GM23248 (cell line): ENCODE results near the gene ANKS1B.

Source experiments
- EZH2 ChIP-seq: fragments of 200-600 bp; sonication (generic); IDR thresholded peaks from 2 replicates; pipeline ENCODE4 v1.6.1; 2018; ENCODE audit warnings: antibody characterized with exemption, mild to moderate bottlenecking; ENCODE audit not compliant: insufficient read depth, poor library complexity, severe bottlenecking
- EZH2phosphoT487 ChIP-seq: fragments of 200-600 bp; sonication (generic); IDR thresholded peaks from 2 replicates; pipeline ENCODE4 v1.6.1; 2018; ENCODE audit warnings: antibody characterized with exemption, moderate library complexity, mild to moderate bottlenecking, low read depth; ENCODE audit not compliant: insufficient read depth

DNA sequence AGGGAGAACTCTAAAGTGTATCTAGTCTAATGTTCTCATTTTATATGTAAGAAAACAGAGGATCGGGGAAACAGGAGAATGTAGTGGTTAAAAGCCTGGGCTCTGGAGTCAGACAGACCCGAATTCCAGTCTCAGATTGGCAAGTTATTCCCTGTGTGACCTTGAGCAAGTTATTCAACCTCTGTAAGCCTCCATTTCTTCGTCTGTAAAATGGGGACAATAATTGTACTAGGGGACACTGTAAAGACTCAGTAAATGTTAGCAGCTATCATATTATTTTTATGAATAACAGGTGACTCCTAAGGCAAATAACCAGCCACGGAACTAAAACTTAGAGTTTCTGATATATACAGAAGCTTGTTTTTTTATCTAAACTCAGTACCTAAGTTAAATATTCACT is 1187.5 kb downstream of the ANKS1B start:
- no peak for TF ChIP-seq EZH2phosphoT487
- TF ChIP-seq EZH2, result no peak
